RWPE2 (cell line): Measurements from ENCODE around the gene ADAMTS9.

Experiments used
- ATAC-seq: fragments of 200-7000 bp; cut with Tn5 transposase; 3 replicates; pipeline ENCODE4 v1.9.1; 2021; ENCODE audit warnings: low read depth
- DNase-seq: peaks from one replicate; pipeline ENCODE4 v3.0.0-alpha.2; 2020; ENCODE audit warnings: low spot score
- H3K27ac ChIP-seq: fragments of 450-650 bp; 2 replicates; pipeline ENCODE4 v1.5.1; 2017; ENCODE audit warnings: mild to moderate bottlenecking; ENCODE audit not compliant: poor library complexity, severe bottlenecking
- H3K27me3 ChIP-seq: fragments of 250-450 bp; sonication (Bioruptor Pico); 2 replicates; pipeline ENCODE4 v1.5.1; 2021; ENCODE audit warnings: mild to moderate bottlenecking, moderate library complexity; ENCODE audit not compliant: insufficient read depth, poor library complexity, severe bottlenecking
- H3K36me3 ChIP-seq: fragments of 250-450 bp; sonication (Bioruptor Pico); 2 replicates; pipeline ENCODE4 v1.5.1; 2020; ENCODE audit warnings: low read depth, mild to moderate bottlenecking, moderate library complexity
- H3K4me1 ChIP-seq: fragments of 250-450 bp; sonication (Bioruptor Pico); 2 replicates; pipeline ENCODE4 v1.5.1; 2021; ENCODE audit warnings: mild to moderate bottlenecking, moderate library complexity; ENCODE audit not compliant: insufficient read depth, poor library complexity, severe bottlenecking
- H3K4me3 ChIP-seq: fragments of 250-450 bp; sonication (Bioruptor Pico); 2 replicates; pipeline ENCODE4 v1.5.1; 2021; ENCODE audit warnings: mild to moderate bottlenecking, moderate library complexity; ENCODE audit not compliant: severe bottlenecking
- H3K9me3 ChIP-seq: fragments of 250-450 bp; sonication (Bioruptor Pico); 2 replicates; pipeline ENCODE4 v1.5.1; 2021; ENCODE audit warnings: mild to moderate bottlenecking, moderate library complexity; ENCODE audit not compliant: severe bottlenecking
- TF ChIP-seq, protein P1 (sequence below): fragments of 450-650 bp; IDR thresholded peaks from one replicate; pipeline ENCODE4 v1.5.1; 2017; ENCODE audit warnings: mild to moderate bottlenecking, moderate library complexity; ENCODE audit not compliant: poor library complexity, severe bottlenecking

ADAMTS9 gene

DNA sequence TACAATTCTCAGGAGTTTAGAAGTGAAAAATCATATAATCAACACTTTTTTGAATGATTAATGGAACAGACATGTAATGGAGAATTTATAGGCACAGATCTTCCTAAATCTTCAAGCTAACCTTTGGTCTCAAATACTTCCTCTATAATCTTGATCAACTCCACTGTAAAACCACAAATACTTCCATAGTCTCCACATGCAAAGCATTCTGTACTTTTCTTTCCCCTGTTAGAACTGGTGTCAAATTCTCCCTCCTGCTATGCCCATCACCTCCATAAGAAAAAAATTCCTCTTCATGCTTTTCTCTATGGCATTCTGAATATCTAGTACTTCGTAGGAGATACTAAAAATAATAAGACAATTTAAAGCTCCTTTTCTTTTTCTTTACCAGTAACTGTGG lies 214.3 kb downstream of the ADAMTS9 start:
- TF ChIP-seq, protein P1, sequence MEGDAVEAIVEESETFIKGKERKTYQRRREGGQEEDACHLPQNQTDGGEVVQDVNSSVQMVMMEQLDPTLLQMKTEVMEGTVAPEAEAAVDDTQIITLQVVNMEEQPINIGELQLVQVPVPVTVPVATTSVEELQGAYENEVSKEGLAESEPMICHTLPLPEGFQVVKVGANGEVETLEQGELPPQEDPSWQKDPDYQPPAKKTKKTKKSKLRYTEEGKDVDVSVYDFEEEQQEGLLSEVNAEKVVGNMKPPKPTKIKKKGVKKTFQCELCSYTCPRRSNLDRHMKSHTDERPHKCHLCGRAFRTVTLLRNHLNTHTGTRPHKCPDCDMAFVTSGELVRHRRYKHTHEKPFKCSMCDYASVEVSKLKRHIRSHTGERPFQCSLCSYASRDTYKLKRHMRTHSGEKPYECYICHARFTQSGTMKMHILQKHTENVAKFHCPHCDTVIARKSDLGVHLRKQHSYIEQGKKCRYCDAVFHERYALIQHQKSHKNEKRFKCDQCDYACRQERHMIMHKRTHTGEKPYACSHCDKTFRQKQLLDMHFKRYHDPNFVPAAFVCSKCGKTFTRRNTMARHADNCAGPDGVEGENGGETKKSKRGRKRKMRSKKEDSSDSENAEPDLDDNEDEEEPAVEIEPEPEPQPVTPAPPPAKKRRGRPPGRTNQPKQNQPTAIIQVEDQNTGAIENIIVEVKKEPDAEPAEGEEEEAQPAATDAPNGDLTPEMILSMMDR, result no peak
- Histone ChIP-seq H3K9me3 (no peaks in the 10 kb centered on the region), H3K4me1 (no peaks in the 10 kb centered on the region), H3K27ac (no peak overlapping the region), H3K27me3 (no peaks in the 10 kb centered on the region), H3K36me3 (no peaks in the 10 kb centered on the region), H3K4me3 (no peak overlapping the region)
- no peak for ATAC-seq
- no peak for DNase-seq

GRCh38 chr3:64470436-64470835 lies 217.4 kb downstream of the ADAMTS9 start:
- no peaks in the 10 kb centered on the region for H3K9me3 ChIP-seq
- H3K36me3 ChIP-seq, result no peaks in the 10 kb centered on the region
- H3K27ac ChIP-seq, result no peak overlapping the region
- no peak for ATAC-seq
- DNase-seq, result no peak
- H3K4me3 ChIP-seq, result no peak overlapping the region
- no peaks in the 10 kb centered on the region for H3K4me1 ChIP-seq
- TF ChIP-seq, protein P1, result no peak
- no peaks in the 10 kb centered on the region for H3K27me3 ChIP-seq

DNA sequence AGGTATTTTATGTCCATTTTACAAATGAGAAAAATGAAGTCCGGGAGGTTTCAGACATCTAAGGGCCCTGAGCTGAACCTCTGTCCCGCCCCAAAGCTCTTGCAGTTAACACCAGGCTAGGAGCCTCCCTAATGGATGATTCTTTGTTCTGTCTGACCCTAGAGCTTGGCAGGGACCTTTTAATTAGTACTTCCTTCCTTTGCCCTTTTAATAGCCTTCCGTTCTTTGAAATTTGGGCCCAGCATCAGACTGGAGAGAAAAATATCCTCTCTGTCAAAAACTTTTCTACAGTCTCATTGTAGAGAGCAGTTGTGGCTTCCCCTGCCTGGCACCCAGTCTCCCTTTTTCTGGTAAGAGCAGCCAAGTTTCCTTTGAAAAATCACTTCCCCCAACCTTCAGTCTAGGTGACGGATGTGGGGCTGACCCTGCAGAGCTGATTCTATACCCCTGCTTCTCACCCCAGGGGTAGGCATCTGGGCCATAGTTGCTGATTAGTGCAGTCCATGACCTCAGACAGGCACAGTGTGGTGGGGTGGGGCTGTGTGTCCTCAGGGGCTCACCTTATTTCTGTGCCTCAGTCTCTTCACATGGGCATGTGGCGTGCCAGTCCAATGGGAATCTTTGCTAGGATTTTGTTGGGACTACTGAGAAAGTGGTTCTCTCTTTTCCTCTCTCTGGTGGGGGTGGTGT lies 220.4 kb downstream of the ADAMTS9 start:
- Histone ChIP-seq H3K36me3 (no peaks in the 10 kb centered on the region), H3K27me3 (no peaks in the 10 kb centered on the region), H3K4me3 (no peak overlapping the region), H3K9me3 (no peaks in the 10 kb centered on the region), H3K27ac (no peak overlapping the region), H3K4me1 (no peaks in the 10 kb centered on the region)
- TF ChIP-seq, protein P1, result no peak
- DNase-seq (no peak), ATAC-seq (no peak)
